GM19239 (cell line): ENCODE data around the gene PNPLA6.
"Not testable (repeated sequence)": the region's sequence is repeated elsewhere in the genome, so short reads cannot be mapped to it uniquely, and the experiment has no call there.

Source experiments
- DNase-seq: peaks from one replicate; pipeline ENCODE4 v3.0.0; 2011; ENCODE audit warnings: low spot score; ENCODE audit not compliant: insufficient read length
- FAIRE-seq: peaks from 2 replicates; lab custom pipeline; 2011; peaks lifted over from hg19 to GRCh38; lab: Jason Lieb, UNC

PNPLA6 gene

DNA sequence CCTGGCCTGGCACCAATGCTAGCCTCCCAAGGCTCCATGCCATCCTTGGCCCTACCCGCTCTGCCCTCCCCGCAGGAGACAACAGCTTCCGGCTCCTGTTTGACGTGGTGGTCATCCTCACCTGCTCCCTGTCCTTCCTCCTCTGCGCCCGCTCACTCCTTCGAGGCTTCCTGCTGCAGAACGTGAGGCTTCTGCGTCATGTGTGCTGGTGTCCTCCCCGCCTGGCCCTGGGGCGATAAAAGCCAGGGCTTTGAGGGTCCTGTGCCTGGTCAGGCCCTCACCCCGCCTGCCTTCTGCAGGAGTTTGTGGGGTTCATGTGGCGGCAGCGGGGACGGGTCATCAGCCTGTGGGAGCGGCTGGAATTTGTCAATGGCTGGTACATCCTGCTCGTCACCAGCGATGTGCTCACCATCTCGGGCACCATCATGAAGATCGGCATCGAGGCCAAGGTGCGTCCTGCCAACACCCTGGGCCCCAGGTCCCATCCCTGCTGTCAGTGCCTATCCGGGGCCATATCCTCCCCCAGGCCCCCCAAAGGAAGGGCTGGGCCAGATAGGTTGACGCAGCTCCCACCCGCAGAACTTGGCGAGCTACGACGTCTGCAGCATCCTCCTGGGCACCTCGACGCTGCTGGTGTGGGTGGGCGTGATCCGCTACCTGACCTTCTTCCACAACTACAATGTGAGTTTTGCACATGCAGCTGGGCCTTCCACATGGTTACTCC is 6.8 kb upstream of the PNPLA6 start:
- FAIRE-seq: no peak
- DNase-seq: no peak

DNA sequence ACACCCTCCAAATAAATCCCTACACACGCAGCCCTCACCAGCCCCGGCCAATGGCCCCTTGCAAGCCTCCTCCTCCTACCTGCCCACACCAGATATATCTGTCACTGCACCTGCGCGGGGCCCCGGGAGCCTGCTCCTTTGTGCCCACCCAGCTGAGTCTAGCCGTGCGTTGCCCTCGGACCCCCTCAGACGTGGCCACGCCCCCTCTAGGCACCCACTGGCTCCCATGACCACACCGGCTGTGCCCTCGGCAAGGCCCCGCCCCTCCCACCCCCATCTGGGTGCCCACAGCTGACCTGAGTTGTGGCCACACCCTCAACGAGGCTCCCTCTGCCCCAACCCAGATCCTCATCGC is 6.3 kb upstream of the PNPLA6 start:
- no peak for FAIRE-seq
- DNase-seq: no peak

DNA sequence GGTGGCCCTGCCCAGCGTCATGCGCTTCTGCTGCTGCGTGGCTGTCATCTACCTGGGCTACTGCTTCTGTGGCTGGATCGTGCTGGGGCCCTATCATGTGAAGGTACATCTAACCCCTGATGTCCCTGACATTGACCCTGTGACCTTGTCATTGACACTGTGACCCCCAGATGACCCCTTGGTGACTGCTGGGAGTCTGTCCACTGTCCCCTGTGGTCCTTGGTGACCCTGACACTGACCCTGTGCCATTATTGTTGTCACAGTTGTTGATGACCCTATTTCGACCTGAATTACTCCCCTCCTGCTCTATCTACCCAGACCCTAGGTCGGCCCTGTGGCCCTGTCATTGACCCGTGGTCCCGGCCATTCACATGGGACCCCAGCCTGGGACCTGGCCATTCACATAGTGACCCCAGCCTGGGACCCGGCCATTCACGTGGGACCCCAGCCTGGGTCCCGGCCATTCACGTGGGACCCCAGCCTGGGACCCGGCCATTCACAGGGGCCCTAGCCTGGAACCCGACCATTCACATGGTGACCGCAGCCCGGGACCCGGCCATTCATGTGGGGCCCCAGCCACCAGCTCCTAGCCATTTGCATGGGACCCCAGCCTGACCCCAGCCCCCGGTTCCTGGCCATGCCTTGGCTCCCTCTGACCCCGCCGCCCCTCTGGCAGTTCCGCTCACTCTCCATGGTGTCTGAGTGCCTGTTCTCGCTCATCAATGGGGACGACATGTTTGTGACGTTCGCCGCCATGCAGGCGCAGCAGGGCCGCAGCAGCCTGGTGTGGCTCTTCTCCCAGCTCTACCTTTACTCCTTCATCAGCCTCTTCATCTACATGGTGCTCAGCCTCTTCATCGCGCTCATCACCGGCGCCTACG is 5.7 kb upstream of the PNPLA6 start:
- FAIRE-seq (no peak), DNase-seq (no peak)

DNA sequence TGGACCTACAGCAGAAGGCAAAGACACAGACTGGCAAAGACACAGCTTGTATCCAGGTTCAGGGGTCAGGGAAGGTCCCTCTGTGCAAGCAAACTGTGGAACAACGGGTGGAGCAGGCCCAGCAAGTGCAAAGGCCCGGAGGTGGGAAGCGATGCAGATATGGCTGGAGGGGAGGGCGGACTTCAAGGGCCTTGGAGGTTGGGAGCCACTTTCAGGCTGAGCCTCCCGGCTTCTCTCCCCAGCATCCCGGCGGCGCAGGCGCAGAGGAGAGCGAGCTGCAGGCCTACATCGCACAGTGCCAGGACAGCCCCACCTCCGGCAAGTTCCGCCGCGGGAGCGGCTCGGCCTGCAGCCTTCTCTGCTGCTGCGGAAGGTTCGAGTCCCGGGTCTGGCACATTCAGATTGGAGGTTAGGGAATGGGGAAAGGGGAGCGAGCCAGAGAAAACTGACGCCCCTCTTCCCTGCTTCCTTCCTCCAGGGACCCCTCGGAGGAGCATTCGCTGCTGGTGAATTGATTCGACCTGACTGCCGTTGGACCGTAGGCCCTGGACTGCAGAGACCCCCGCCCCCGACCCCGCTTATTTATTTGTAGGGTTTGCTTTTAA is 2.1 kb upstream of the PNPLA6 start:
- DNase-seq (no peak), FAIRE-seq (no peak)

DNA sequence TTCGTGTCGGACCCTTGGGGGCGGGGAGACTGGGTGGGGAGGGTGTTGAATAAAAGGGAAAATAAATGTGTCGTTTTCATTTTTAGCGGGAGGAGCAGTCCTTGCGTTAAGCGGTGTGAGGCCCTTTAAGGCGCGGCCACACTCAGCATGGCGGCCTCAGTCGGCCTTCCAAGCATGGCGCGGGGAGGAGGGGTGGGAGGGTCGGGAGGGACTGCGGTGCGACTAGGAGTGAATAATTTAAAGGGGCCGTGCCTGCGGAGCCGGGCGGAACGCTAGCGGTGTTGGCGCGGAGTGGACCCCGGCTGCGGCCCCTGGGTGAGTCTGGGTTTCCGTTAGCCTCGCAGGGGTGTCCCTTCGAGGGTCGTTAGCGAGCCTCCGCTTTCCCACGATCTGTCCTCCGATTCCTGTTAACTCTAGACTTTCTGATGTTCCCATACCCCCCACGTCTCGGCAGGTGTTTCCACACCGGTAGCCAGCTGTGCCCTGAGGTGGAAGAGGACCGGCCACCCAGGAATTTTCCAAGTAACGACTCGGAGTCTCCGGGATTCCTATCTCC is 1.5 kb upstream of the PNPLA6 start:
- DNase-seq (peak; percentile 97), FAIRE-seq (peak; percentile 94)

DNA sequence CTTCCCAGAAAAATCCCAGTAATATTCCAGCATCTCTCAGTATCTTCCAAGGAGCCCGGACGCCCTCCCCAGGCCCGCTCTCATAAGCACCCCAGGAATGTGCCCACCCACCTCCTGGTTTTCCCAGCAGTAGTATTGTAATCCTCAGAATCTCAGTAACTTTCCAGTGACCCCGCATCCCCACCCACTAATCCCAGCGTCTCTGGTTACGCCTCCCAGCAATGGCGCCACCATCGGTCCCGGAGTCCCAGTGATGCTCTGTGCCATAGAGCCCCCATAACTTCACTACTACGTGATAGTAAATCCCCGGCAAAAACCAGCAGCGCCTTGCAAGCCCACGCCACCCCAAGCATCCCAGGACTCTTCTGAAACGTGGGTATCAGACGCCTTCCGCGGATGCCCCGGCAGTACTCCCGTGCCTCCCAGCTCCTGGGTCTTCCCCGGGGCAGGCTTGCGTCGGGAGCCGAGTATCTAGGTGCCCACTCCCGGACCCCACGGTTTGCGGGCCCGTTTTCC is 928 bp upstream of the PNPLA6 start:
- DNase-seq: peak; percentile 49
- FAIRE-seq: peak; percentile 48

DNA sequence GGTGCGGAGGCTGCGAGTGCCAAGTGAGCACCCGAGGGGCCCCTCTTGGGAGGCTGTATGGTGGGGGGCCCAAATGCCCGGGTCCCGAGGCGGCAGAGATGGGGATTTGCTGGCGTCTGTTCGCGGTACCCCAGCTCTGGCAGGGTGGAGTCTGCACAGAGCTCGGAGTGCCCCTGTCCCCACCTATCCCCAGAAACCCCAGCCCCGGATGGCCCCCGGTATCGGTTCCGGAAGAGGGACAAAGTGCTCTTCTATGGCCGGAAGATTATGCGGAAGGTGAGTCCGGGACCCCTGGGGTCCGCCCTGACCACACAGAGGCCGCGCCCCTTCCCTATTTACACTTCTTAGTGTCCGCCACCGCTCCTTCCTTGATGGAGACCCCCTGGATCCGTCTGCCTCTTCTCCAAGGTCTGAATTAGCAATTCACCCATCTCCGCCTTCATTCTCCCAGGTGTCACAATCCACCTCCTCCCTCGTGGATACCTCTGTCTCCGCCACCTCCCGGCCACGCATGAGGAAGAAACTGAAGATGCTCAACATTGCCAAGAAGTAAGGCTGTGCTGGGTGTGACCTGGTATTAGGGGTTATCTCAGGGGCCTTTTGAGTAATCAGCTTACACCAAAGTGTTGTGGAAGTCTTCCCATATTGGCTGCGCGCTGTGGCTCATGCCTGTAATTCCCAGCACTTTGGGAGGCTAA is 630 bp downstream of the PNPLA6 start:
- FAIRE-seq: no peak
- DNase-seq: no peak

DNA sequence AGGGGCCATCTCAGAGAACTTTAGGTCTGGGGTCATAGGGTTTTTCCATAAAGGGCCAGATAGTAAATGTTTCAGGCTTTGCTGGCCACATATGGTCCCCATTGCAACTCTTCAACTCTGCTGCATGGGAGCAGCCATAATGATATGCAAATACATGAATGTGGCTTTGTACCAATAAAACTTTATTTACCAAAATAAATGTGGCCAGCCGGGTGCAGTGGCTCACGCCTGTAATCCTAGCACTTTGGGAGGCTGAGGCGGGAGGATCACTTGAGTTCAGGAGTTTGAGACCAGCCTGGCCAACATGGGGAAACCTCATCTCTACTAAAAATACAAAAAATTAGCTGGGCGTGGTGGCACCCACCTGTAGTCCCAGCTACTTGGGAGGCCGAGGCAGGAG is 3.5 kb downstream of the PNPLA6 start:
- FAIRE-seq, DNase-seq: not testable (repeated sequence)

DNA sequence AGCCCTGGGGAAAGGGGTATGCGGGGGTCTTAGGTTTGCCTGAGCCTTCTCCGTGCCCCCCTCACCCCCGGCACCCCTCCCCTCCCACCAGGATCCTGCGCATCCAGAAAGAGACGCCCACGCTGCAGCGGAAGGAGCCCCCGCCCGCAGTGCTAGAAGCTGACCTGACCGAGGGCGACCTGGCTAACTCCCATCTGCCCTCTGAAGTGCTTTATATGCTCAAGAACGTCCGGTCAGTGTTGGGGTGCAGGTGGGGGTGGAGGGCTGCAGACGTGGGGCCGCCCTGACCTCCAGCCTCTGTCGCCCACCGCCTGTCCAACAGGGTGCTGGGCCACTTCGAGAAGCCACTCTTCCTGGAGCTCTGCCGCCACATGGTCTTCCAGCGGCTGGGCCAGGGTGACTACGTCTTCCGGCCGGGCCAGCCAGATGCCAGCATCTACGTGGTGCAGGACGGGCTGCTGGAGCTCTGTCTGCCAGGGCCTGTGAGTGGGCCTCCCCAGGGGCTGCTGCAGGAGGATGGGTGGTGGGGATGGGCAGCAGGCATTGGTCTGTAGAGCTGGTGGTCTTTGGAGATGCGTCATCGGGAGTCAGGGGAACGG is 4.4 kb downstream of the PNPLA6 start:
- DNase-seq (no peak), FAIRE-seq (no peak)

DNA sequence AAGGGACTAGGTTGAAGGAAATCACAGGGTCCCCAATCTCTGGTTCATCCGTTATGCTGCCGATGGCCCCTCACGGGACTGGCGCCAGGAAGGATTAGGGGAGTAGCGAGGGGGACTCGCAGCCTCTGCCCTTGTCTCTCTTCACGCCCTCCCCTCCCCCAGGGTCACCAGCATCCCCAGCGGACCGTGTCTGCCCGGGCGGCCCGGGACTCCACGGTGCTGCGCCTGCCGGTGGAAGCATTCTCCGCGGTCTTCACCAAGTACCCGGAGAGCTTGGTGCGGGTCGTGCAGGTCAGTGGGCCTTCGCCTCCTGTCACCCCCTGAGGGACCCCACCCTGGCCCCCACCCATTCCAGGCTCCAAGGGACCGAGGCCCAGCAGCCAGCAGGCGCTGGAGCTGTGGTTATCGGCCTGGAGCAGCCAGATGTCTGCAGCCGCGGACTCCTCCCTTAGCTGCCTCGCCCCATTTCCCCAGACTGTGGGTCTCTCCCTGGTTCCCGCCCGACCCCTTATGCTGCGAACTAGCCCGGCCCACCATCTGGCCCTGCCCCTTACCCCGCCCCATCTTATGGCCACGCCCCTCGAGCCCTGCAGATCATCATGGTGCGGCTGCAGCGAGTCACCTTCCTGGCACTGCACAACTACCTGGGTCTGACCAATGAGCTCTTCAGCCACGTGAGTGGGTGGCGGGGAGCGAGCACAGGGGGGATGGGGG is 5.4 kb downstream of the PNPLA6 start:
- FAIRE-seq (no peak), DNase-seq (no peak)

DNA sequence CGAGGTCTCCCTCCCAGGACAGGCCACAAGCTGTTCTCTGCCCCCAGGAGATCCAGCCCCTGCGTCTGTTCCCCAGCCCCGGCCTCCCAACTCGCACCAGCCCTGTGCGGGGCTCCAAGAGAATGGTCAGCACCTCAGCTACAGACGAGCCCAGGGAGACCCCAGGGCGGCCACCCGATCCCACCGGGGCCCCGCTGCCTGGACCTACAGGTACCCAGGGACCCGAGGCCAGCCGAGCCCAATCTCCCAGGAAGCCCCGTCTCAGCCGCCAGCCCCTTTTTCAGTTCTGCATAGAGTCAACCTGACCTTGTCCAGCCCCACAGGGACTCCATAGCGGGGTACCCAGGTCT is 5.9 kb downstream of the PNPLA6 start:
- DNase-seq (no peak), FAIRE-seq (no peak)

DNA sequence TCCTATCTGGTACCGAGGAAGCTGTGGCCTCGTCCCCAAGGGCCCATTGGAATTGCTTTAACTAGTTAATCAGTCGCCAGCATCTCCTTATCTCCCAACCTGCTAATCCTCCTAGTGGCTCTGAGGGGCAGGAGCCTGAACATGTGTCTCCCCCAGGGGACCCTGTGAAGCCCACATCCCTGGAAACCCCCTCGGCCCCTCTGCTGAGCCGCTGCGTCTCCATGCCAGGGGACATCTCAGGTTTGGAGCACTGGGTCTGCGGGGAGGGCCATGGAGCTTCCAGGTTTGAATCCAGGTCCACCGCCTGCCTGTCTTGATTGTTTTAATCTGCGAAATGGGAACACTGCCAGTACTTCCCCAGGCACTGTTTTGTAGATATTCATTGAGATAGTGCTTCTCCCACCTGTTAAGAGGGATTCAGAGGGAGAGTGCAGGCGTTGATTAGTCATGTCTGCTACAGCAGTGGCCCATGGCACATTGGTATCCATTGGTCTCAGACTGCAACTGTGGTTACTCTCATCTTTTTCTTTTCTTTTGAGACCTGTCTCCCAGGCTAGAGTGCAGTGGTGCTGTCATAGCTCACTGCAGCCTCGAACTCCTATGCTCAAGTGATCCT is 6.4 kb downstream of the PNPLA6 start:
- no peak for DNase-seq
- no peak for FAIRE-seq

DNA sequence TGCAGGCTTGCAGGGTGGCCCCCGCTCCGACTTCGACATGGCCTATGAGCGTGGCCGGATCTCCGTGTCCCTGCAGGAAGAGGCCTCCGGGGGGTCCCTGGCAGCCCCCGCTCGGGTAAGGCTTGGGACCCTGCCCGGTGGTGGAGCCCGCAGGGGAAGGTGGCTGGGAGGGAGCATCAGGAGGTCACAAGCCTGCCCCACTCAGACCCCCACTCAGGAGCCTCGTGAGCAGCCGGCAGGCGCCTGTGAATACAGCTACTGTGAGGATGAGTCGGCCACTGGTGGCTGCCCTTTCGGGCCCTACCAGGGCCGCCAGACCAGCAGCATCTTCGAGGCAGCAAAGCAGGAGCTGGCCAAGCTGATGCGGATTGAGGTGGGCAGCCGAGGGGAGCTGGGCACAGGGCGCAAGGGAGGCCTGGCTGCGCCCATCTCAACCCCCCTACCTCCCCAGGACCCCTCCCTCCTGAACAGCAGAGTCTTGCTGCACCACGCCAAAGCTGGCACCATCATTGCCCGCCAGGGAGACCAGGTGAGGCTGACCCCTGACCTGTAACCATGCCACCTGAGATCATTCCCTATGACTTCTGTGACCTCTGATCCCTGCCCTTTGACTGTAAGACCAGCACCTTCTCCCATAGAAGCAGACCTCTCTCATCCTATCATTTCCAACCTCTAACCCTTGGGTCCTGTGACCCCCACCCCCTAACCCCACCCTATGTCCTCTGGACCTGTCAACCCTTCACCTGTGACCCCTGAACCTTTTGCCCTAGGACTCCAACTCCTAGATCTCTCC is 7.2 kb downstream of the PNPLA6 start:
- FAIRE-seq (no peak), DNase-seq (no peak)

DNA sequence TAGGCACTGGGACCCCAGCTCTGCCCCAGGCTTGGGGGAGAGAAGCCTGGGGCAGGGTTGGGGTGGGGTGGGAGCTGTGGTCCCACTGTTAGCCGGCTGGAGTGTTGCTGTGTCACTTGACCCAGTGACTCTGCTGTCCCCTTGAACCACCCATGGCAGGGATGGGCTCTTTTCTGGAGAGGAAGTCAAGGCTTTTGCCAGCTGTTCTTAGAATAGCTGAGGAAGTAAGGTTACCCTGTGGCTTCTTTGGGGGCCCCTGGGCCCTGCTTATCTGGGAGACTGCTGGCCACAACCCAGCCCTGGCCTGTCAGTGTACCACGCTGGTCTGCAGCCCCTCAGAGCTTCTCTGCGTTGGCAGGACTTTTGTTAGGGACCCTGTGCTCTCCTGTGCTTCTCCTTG is 9.1 kb downstream of the PNPLA6 start:
- no peak for FAIRE-seq
- no peak for DNase-seq

DNA sequence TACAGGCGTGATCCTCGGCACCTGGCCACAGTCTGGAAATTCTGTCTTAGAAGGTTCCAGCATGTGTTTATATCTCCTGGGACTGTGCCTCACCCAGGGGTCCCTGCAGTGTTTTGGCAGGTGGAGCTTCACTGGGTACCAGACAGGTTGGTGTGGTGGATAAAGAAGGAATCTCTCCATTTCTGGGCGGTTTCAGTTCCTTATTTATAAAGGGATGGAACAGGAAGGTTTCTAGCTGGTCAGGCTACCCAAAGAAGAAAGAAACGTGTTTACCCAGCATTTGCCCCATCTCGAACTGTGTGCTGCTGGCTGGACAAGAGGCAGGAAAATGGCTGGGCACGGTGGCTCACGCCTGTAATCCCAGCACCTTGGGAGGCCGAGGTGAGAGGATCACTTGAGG is 9.8 kb downstream of the PNPLA6 start:
- DNase-seq: no peak
- no peak for FAIRE-seq

DNA sequence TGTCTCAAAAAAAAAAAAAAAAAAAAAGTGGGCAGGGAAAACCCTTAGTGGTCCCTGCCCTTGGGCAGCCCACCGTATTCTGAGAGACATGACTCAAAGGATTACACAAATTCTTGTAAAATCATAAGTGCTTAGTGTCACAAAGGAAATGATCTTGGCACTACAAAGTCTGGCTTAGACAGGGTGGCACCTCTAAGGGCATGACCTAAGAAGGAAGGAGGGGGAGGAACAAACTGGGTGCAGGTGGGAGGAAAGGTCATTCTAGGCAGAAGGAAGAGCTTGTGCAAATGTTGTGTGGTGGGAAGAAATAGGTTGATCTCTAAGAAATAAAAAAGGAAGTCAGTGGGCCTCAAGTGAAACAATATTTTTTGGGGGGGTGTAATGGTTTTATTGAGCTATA is 10.4 kb downstream of the PNPLA6 start:
- FAIRE-seq: no peak
- no peak for DNase-seq

DNA sequence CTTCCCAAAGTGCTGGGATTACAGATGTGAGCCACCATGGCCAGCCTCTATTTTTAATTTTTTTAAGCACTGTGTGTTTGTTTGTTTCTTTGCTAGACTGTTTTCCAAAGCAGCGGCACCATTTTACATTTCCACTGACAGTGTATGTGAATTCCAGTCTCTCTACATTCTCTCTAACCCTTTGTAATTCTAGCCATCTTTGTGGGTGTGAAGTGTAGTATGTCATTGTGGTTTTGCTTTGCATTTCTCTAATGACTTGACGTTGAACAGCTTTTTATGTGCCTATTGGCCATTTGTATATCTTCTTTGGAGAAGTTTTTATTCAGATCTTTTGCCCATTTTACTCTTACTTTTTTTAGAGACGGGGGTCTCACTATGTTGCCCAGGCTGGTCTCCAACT is 11.6 kb downstream of the PNPLA6 start:
- DNase-seq (no peak), FAIRE-seq (no peak)
